Measurements from ENCODE around the gene BARHL1. TPM values are rescaled to one million over a fixed set of nuclear protein-coding genes. Genes with fewer than 3 reads are reported as not detected.
A peak's percentile ranks its signal among the peaks of the same experiment; 100 is the strongest.

BARHL1 gene
- not detected in 2 replicates for total RNA-seq

DNA sequence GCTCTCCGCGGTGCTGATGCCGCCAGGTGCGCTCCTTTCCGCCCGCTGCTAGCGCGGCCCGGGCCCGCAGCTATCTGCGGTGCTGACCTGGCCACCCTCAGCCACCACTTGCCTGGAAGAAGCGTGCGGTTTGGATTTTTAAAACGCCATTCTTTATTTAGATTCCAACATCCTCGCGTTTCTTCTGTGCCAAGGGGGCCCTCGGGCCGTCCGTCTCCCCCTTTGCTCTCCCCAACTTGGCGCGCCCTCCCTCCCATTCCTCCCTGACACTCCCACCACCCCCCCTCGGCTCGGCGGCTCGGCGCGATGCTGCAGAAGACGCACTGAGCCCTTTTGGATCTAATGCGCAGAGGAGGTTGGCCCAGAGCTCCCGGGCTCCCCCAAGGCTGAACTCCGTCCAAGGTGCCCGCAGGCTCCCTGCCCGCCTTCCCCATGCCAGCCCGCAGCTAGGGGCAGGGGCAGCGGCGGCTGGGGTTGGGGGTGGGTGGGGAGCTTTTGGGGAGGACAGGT, at the start of gene BARHL1:
TSS of gene BARHL1 (plus strand) at position 331 of the 510 bp plus-strand sequence. CDS start 192 bp downstream, outside the sequence.
- DNase-seq (ENCODE audit: extremely low read depth, low read depth, low spot score) = no peak

DNA sequence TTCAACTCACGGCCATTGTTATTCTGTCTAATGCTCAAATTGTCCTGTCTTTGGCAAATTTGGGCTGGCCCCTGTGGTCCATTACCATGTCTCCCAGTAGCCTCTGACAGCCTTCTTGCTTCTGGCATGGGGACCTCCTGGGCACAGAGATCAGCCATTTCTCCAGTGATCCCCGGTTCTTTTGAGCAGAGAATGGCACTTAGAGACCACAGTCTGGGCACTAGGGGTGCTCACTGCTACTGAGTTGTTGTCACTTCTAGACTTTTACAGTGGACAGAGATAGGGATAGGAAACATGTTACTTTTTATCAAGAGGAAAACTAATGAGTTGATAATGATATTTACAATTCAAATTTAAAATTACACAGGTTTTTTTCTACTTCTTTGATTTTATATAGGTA, 47.6 kb upstream of the BARHL1 start:
- no peak for DNase-seq (ENCODE audit: extremely low read depth, low read depth, low spot score)

GRCh38 chr9:132536124-132536523, 46.3 kb upstream of the BARHL1 start:
- no peak for DNase-seq (ENCODE audit: extremely low read depth, low read depth, low spot score)

- DNase-seq (ENCODE audit: extremely low read depth, low read depth, low spot score) = no peak
Observed at GRCh38 chr9:132537352-132537751, 45.1 kb upstream of the BARHL1 start.

- DNase-seq (ENCODE audit: extremely low read depth, low read depth, low spot score) = no peak
Observed at GRCh38 chr9:132538071-132538470, 44.3 kb upstream of the BARHL1 start.

DNA sequence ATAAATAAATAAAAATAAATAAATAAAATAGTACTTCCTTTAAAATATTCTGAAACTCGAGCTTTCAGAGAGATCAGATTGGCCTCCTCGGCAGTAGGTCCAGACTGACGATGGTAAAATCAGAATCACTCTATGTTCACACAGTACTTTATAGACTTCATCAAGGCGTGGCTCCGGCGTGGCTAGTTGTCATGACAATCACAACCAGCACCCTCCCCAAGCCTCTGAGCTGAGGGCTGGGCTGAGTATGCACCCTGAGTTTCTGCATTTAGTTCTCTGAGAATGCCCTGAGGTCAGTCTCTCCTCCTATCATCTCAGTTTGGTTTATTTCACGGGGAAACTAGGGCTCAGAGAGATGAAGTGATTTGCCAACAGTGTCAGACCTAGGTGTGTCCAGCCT, 43.3 kb upstream of the BARHL1 start:
- no peak for DNase-seq (ENCODE audit: extremely low read depth, low read depth, low spot score)

- no peak for DNase-seq (ENCODE audit: extremely low read depth, low read depth, low spot score)
Observed at GRCh38 chr9:132541051-132541450, 41.4 kb upstream of the BARHL1 start.

- no peak for DNase-seq (ENCODE audit: extremely low read depth, low read depth, low spot score)
Observed at GRCh38 chr9:132541870-132542830, 40.3 kb upstream of the BARHL1 start.

DNA sequence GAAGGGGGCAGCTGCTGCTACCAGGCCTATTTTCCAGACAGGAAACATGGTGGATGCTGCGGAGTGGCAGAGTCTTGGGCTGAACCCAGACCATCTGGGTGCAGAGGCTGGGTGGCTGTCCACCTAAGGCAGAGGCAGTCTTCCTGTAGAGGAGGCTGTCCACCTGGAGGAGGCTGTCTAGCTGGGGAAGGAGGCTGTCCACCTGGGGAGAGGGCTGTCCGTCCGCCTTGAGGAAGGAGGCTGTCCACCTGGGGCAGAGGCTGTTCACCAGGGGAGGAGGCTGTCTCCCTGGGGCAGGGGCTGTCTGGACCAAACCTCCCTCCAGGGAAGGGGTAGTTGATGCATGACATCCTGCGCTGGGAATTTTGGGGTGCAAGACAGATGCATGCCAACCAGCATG, 39.2 kb upstream of the BARHL1 start:
- no peak for DNase-seq (ENCODE audit: extremely low read depth, low read depth, low spot score)

DNA sequence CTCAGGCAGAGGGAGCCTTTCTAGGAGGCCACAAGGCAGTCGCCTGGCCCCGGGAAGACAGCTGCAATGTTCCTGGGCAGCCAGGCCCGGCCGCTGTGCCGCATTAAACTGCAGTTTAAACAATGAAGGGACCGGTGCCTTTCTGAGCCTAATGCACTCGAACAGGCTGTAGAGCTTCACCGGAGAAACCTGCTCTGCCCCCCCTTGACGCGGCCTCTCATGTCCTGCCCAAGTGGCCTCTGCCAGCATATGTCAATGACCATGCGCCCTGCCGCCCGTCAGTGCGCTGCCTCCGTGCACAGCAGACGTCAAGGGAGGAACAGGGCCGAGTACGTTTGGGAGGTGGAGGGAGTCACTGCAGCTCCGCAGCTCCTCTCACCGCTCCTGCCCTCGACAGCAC, 38.4 kb upstream of the BARHL1 start:
- DNase-seq (ENCODE audit: extremely low read depth, low read depth, low spot score) = no peak

- DNase-seq (ENCODE audit: extremely low read depth, low read depth, low spot score) = no peak
Observed at GRCh38 chr9:132545578-132545977, 36.8 kb upstream of the BARHL1 start.

GRCh38 chr9:132546148-132547051, 36.0 kb upstream of the BARHL1 start:
- no peak for DNase-seq (ENCODE audit: extremely low read depth, low read depth, low spot score)

DNA sequence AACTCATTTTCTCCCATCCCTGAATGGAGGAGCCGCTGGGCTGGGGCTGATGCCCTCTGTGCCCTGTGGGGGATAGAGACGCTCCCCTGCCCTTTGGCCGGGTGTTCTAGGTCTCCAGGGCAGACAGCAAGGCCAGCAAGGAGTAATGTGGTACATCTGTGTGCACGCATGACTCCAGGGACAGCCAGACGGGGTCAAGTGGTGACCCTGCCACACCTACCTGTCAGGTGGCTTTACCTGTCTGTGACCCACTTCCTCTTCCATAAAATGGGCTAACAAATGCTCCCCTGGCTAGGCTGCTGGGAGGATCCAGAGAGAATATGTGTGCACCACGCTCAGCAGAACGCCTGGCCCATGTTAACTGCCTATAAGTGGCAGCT, 35.4 kb upstream of the BARHL1 start:
- DNase-seq (ENCODE audit: extremely low read depth, low read depth, low spot score) = no peak

GRCh38 chr9:132547436-132547835, 35.0 kb upstream of the BARHL1 start:
- no peak for DNase-seq (ENCODE audit: extremely low read depth, low read depth, low spot score)

DNA sequence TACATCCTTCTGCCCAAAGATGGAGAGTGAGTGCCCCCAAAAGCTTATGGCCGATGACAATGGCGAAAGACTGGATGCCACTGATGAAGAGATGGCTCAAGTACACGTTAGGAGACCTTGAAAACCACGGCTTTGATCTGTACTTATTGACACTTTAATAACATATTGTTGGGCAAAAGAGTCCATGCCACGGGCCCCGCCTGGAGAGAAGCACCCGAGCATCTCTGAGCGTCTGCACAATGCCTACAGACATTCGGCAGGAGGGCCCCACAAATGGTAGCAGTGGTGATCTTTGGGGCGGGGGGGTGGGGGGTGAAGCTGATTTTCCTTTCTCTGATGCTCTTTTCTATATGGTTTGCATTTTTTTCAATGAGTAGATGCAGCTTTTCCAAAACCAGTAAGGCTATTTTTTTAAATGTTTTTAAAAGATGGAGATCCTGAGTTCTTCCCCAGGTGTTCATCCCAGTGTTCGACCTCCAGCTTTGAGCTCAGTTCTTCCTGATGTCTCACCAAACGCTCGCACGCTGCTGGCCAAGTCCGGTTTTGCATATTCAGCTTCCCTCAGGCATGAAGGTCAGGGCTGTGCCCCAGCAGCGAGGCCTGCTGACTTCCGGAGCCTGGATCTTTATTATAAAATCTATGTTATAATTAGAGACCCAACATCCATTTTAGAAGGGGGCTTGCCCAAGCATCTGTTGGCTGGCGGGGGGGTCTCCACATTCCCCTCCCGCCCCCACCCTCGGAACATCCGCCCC, 34.3 kb upstream of the BARHL1 start:
- no peak for DNase-seq (ENCODE audit: extremely low read depth, low read depth, low spot score)

- DNase-seq (ENCODE audit: extremely low read depth, low read depth, low spot score) = peak; percentile 27
Observed at GRCh38 chr9:132548751-132549640, 33.4 kb upstream of the BARHL1 start.

GRCh38 chr9:132551556-132551955, 30.9 kb upstream of the BARHL1 start:
- DNase-seq (ENCODE audit: extremely low read depth, low read depth, low spot score) = no peak

DNA sequence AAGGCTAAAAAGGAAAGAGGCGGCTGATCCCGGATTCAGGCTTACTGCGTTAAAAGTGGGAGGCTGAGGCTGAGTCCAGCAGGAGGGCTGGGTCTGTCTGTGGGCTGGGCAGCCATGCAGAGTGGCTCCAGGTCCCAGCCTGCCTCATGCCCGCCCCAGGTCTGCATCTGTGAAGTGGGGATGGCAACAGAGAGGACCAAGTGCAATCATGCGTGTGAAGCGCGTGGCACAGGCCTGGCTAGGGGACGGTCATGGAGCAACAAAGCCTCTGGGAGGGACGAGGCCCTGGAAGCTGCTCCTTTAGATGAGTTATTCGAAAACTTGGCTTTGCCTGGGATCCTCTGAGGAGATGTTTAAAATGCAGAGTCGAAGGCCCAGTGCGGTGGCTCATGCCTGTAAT, 30.4 kb upstream of the BARHL1 start:
- no peak for DNase-seq (ENCODE audit: extremely low read depth, low read depth, low spot score)

GRCh38 chr9:132554755-132555154, 27.7 kb upstream of the BARHL1 start:
- DNase-seq (ENCODE audit: extremely low read depth, low read depth, low spot score) = no peak

GRCh38 chr9:132555528-132555927, 26.9 kb upstream of the BARHL1 start:
- no peak for DNase-seq (ENCODE audit: extremely low read depth, low read depth, low spot score)

Data from glomerular endothelial cell (primary cell).